Stimulated activated naive CD8-positive, alpha-beta T cell treated with anti-CD3 and anti-CD28 coated beads, Interleukin-15, amount 100 ng/mL, for 72 hours (primary cell): ENCODE data around the gene ODAM.
"Not testable (repeated sequence)": the region's sequence is repeated elsewhere in the genome, so short reads cannot be mapped to it uniquely, and the experiment has no call there.

Experiments used
- ATAC-seq: fragments of 150-1000 bp; cut with Tn5 transposase; 2 replicates; pipeline ENCODE4 v1.10.0; 2021; ENCODE audit warnings: mild to moderate bottlenecking, moderate library complexity
- DNase-seq, 2 donors: peaks; one replicate each; pipeline ENCODE4 v3.0.0; 2021 to 2022
- H3K27ac Mint-ChIP-seq, 2 donors: one replicate each; pipeline ENCODE4 v1.8.0; 2022; ENCODE audit warnings: mild to moderate bottlenecking in 2 of 2, mixed read lengths in 2 of 2, moderate library complexity in 2 of 2
- H3K27me3 Mint-ChIP-seq: one replicate; pipeline ENCODE4 v1.8.0; 2022; ENCODE audit warnings: mixed read lengths
- H3K4me1 Mint-ChIP-seq: one replicate; pipeline ENCODE4 v1.8.0; 2022; ENCODE audit warnings: mild to moderate bottlenecking, mixed read lengths
- H3K4me3 Mint-ChIP-seq, 2 donors: one replicate each; pipeline ENCODE4 v1.8.0; 2022; ENCODE audit warnings: mild to moderate bottlenecking in 2 of 2, mixed read lengths in 2 of 2, moderate library complexity in 1 of 2
- H3K9me3 Mint-ChIP-seq, 2 donors: one replicate each; pipeline ENCODE4 v1.8.0; 2022; ENCODE audit warnings: mixed read lengths in 2 of 2

Gene ODAM

GRCh38 chr4:70196857-70197256 lies 1.3 kb downstream of the ODAM start:
- Mint-ChIP-seq H3K27ac (no peak overlapping the region), H3K9me3 (no peaks in the 10 kb centered on the region), H3K4me3 (no peak overlapping the region), H3K4me1 (no peaks in the 10 kb centered on the region), H3K27me3 (no peaks in the 10 kb centered on the region)
- ATAC-seq (no peak), DNase-seq (no peak)

GRCh38 chr4:70197842-70198241 lies 2.3 kb downstream of the ODAM start:
- DNase-seq, result no peak
- Mint-ChIP-seq H3K27ac (no peak overlapping the region), H3K9me3 (no peaks in the 10 kb centered on the region), H3K4me3 (no peak overlapping the region), H3K27me3 (no peaks in the 10 kb centered on the region), H3K4me1 (no peaks in the 10 kb centered on the region)
- no peak for ATAC-seq

- no peak for ATAC-seq
- Mint-ChIP-seq H3K9me3 (no peaks in the 10 kb centered on the region), H3K4me1 (no peaks in the 10 kb centered on the region), H3K27me3 (no peaks in the 10 kb centered on the region), H3K4me3 (no peak overlapping the region), H3K27ac (no peak overlapping the region)
- no peak for DNase-seq
Observed at GRCh38 chr4:70203601-70204000, 8.1 kb downstream of the ODAM start.

- H3K4me3 Mint-ChIP-seq, ATAC-seq, H3K4me1 Mint-ChIP-seq, H3K27ac Mint-ChIP-seq, H3K9me3 Mint-ChIP-seq, DNase-seq, H3K27me3 Mint-ChIP-seq: not testable (repeated sequence)
Observed at GRCh38 chr4:70212752-70213151, 17.2 kb downstream of the ODAM start.

GRCh38 chr4:70216109-70216508 lies 20.6 kb downstream of the ODAM start:
- H3K9me3 Mint-ChIP-seq, H3K27me3 Mint-ChIP-seq, H3K4me1 Mint-ChIP-seq, H3K4me3 Mint-ChIP-seq, DNase-seq, ATAC-seq, H3K27ac Mint-ChIP-seq: not testable (repeated sequence)

- not testable (repeated sequence) for H3K27ac Mint-ChIP-seq, H3K9me3 Mint-ChIP-seq, DNase-seq, ATAC-seq, H3K27me3 Mint-ChIP-seq, H3K4me3 Mint-ChIP-seq, H3K4me1 Mint-ChIP-seq
Observed at GRCh38 chr4:70216550-70216949, 21.0 kb downstream of the ODAM start.

GRCh38 chr4:70221389-70221788 lies 25.9 kb downstream of the ODAM start:
- not testable (repeated sequence) for H3K4me3 Mint-ChIP-seq, H3K4me1 Mint-ChIP-seq, H3K9me3 Mint-ChIP-seq, H3K27me3 Mint-ChIP-seq, DNase-seq, ATAC-seq, H3K27ac Mint-ChIP-seq

GRCh38 chr4:70221818-70222217 lies 26.3 kb downstream of the ODAM start:
- DNase-seq, H3K9me3 Mint-ChIP-seq, ATAC-seq, H3K4me1 Mint-ChIP-seq, H3K27me3 Mint-ChIP-seq, H3K4me3 Mint-ChIP-seq, H3K27ac Mint-ChIP-seq: not testable (repeated sequence)

- no peak for DNase-seq
- no peaks in the 10 kb centered on the region for H3K9me3 Mint-ChIP-seq
- ATAC-seq, result no peak
- H3K4me3 Mint-ChIP-seq, result no peak within 1 kb of the TSS
- no peak within 1 kb of the TSS for H3K27ac Mint-ChIP-seq
- H3K27me3 Mint-ChIP-seq, result no peaks in the 10 kb centered on the region
- H3K4me1 Mint-ChIP-seq, result no peaks in the 10 kb centered on the region
Observed at GRCh38 chr4:70225824-70226223, 30.3 kb downstream of the ODAM start, which contains the start of gene FDCSP. Gene FDCSP (plus strand): TSS chr4:70226124. CDS start chr4:70231195, 5,071 bp downstream.

- H3K4me3 Mint-ChIP-seq, result no peak overlapping the region
- no peaks in the 10 kb centered on the region for H3K9me3 Mint-ChIP-seq
- H3K4me1 Mint-ChIP-seq, result no peaks in the 10 kb centered on the region
- no peak overlapping the region for H3K27ac Mint-ChIP-seq
- H3K27me3 Mint-ChIP-seq, result no peaks in the 10 kb centered on the region
- ATAC-seq (no peak), DNase-seq (no peak)
Observed at GRCh38 chr4:70236125-70236524, 40.6 kb downstream of the ODAM start.

GRCh38 chr4:70239131-70239883 lies 43.8 kb downstream of the ODAM start:
- no peaks in the 10 kb centered on the region for H3K9me3 Mint-ChIP-seq
- ATAC-seq (no peak), DNase-seq (no peak)
- H3K4me1 Mint-ChIP-seq, result no peaks in the 10 kb centered on the region
- no peak overlapping the region for H3K4me3 Mint-ChIP-seq
- no peak overlapping the region for H3K27ac Mint-ChIP-seq
- H3K27me3 Mint-ChIP-seq, result no peaks in the 10 kb centered on the region

GRCh38 chr4:70239884-70240591 lies 44.5 kb downstream of the ODAM start:
- no peak overlapping the region for H3K4me3 Mint-ChIP-seq
- H3K4me1 Mint-ChIP-seq, result no peaks in the 10 kb centered on the region
- DNase-seq (no peak), ATAC-seq (no peak)
- no peaks in the 10 kb centered on the region for H3K9me3 Mint-ChIP-seq
- H3K27ac Mint-ChIP-seq, result no peak overlapping the region
- H3K27me3 Mint-ChIP-seq, result no peaks in the 10 kb centered on the region

- H3K4me3 Mint-ChIP-seq, H3K27ac Mint-ChIP-seq, H3K27me3 Mint-ChIP-seq, DNase-seq, H3K9me3 Mint-ChIP-seq, ATAC-seq, H3K4me1 Mint-ChIP-seq: not testable (repeated sequence)
Observed at GRCh38 chr4:70242297-70242696, 46.8 kb downstream of the ODAM start, which contains the start of gene CSN3. Gene CSN3 (plus strand): TSS chr4:70242597. CDS start chr4:70244820, 2,223 bp downstream.

- no peak for DNase-seq
- no peaks in the 10 kb centered on the region for H3K27me3 Mint-ChIP-seq
- no peak overlapping the region for H3K4me3 Mint-ChIP-seq
- no peak overlapping the region for H3K27ac Mint-ChIP-seq
- H3K9me3 Mint-ChIP-seq, result no peaks in the 10 kb centered on the region
- no peaks in the 10 kb centered on the region for H3K4me1 Mint-ChIP-seq
- no peak for ATAC-seq
Observed at GRCh38 chr4:70243091-70243490, 47.6 kb downstream of the ODAM start.

- Mint-ChIP-seq H3K27ac (no peak overlapping the region), H3K9me3 (no peaks in the 10 kb centered on the region), H3K27me3 (no peaks in the 10 kb centered on the region), H3K4me1 (no peaks in the 10 kb centered on the region), H3K4me3 (no peak overlapping the region)
- ATAC-seq, result no peak
- no peak for DNase-seq
Observed at GRCh38 chr4:70251250-70251944, 55.9 kb downstream of the ODAM start.

- DNase-seq (no peak), ATAC-seq (no peak)
- H3K4me3 Mint-ChIP-seq, result no peak overlapping the region
- H3K27me3 Mint-ChIP-seq, result no peaks in the 10 kb centered on the region
- H3K9me3 Mint-ChIP-seq, result no peaks in the 10 kb centered on the region
- H3K27ac Mint-ChIP-seq, result no peak overlapping the region
- no peaks in the 10 kb centered on the region for H3K4me1 Mint-ChIP-seq
Observed at GRCh38 chr4:70251945-70252277, 56.4 kb downstream of the ODAM start.
